Kidney (tissue), 14 donors: ENCODE measurements around the gene SLC25A53. TPM values are rescaled to one million over a fixed set of nuclear protein-coding genes. Genes with fewer than 3 reads are reported as not detected.

Experiments
- DNase-seq, 5 donors: peaks; one replicate each; pipeline ENCODE4 v3.0.0-alpha.2; 2013 to 2020
- FAIRE-seq: peaks from 2 replicates; lab custom pipeline; 2012; peaks lifted over from hg19 to GRCh38; lab: Jason Lieb, UNC
- H3K27ac ChIP-seq, 2 donors: one replicate each; pipeline ENCODE4 v1.7.0; 2013; ENCODE audit warnings: low read depth in 2 of 2, low read length in 2 of 2, inconsistent platforms in 1 of 2
- H3K27me3 ChIP-seq: one replicate; pipeline ENCODE4 v1.7.1; 2013; ENCODE audit warnings: low read length, inconsistent platforms; ENCODE audit not compliant: control insufficient read depth, insufficient read depth
- H3K36me3 ChIP-seq, 3 donors: one replicate each; pipeline versions ENCODE4 v1.7.0 to v1.7.1; 2013; ENCODE audit warnings: low read length in 3 of 3, control low read depth in 1 of 3, inconsistent platforms in 1 of 3; ENCODE audit not compliant: insufficient read depth in 3 of 3, control insufficient read depth in 2 of 3
- H3K4me1 ChIP-seq, 3 donors: one replicate each; pipeline versions ENCODE4 v1.7.0 to v1.7.1; 2013; ENCODE audit warnings: low read length in 3 of 3, inconsistent platforms in 1 of 3, low read depth in 1 of 3; ENCODE audit not compliant: control insufficient read depth in 2 of 3, insufficient read depth in 2 of 3
- H3K4me3 ChIP-seq, 3 donors: one replicate each; pipeline versions ENCODE4 v1.7.0 to v1.8.1; 2013; ENCODE audit warnings: low read length in 3 of 3, control low read depth in 1 of 3, inconsistent platforms in 1 of 3
- H3K9ac ChIP-seq, 3 donors: one replicate each; pipeline versions ENCODE4 v1.7.0 to v1.7.1; 2013; ENCODE audit warnings: low read length in 3 of 3, control low read depth in 1 of 3, inconsistent platforms in 1 of 3
- H3K9me3 ChIP-seq, 3 donors: one replicate each; pipeline versions ENCODE4 v1.7.0 to v1.7.1; 2013; ENCODE audit warnings: low read length in 3 of 3, control low read depth in 1 of 3, inconsistent platforms in 1 of 3; ENCODE audit not compliant: control insufficient read depth in 2 of 3, insufficient read depth in 1 of 3
- CTCF ChIP-seq: IDR thresholded peaks from 3 replicates; pipeline ENCODE4 v1.5.1; 2012; ENCODE audit warnings: mild to moderate bottlenecking, moderate library complexity, borderline replicate concordance; ENCODE audit not compliant: insufficient read depth; ENCODE audit errors: extremely low read depth
- intact Hi-C: fragments of 100-400 bp; cut with DNase I; formaldehyde crosslinking; loops from one replicate; pipeline ENCODE4 v1.11.1; 2022
- polyA plus RNA-seq: library from polyadenylated mRNA; stranded (reverse); fragments of 350-450 nt; fragmentation: Illumina TruSeq; extraction: RNeasy Lipid Tissue Mini Kit (QIAGEN cat#74804); gene quantifications from one replicate; pipeline ENCODE4 v1.2.3, GENCODE V29; 2014; ENCODE audit warnings: low read depth, low replicate concordance; ENCODE audit not compliant: insufficient read depth
- total RNA-seq: library from RNA; stranded (reverse); fragmentation: NEBNext Ultra II Directional; extraction: Animal tissue kit (Norgen Biotek cat#: 25700); gene quantifications from one replicate; pipeline ENCODE4 v1.2.1, GENCODE V29; 2021
- donor health status: control.
- donor health status: control.
- donor health status: control.
- donor health status: control.
- donor health status: control.
- donor health status: DM: yes; HTN: yes; CAD: no.
- donor health status: Normal renal cell carcinoma (clear cell type).

Gene SLC25A53
- total and polyA plus RNA-seq, 2 donors from 2014 or later = 5.0 to 12.1 TPM

- no peak for FAIRE-seq
- H3K4me3 ChIP-seq = no peak overlapping the region
- no peak overlapping the region for H3K9ac ChIP-seq
- no peak overlapping the region for H3K27ac ChIP-seq
- peaks cover 2% of the 10 kb centered on the region for H3K27me3 ChIP-seq
- peaks cover 0 to 1% (median 0%) of the 10 kb centered on the region in 3 donors for H3K9me3 ChIP-seq
- no peaks in the 10 kb centered on the region for H3K4me1 ChIP-seq
- no peak for DNase-seq
- intact Hi-C loops = no loop called here
- no peaks in the 10 kb centered on the region for H3K36me3 ChIP-seq
- TF ChIP-seq CTCF = no peak
Observed at GRCh38 chrX:104122829-104123228, 34.0 kb downstream of the SLC25A53 start.

GRCh38 chrX:104118765-104119164, 38.0 kb downstream of the SLC25A53 start:
- DNase-seq (no peak), FAIRE-seq (no peak)
- H3K9me3 ChIP-seq = peaks cover 0 to 1% (median 0%) of the 10 kb centered on the region in 3 donors
- TF ChIP-seq CTCF = no peak
- no peak overlapping the region for H3K9ac ChIP-seq
- no peak overlapping the region for H3K27ac ChIP-seq
- peaks cover 2% of the 10 kb centered on the region for H3K27me3 ChIP-seq
- H3K4me1 ChIP-seq = no peaks in the 10 kb centered on the region
- intact Hi-C loops = no loop called here
- H3K36me3 ChIP-seq = no peaks in the 10 kb centered on the region
- no peak overlapping the region for H3K4me3 ChIP-seq

- intact Hi-C loops = no loop called here
- H3K27me3 ChIP-seq = peaks cover 2% of the 10 kb centered on the region
- no peak overlapping the region for H3K9ac ChIP-seq
- FAIRE-seq = no peak
- no peak for TF ChIP-seq CTCF
- no peak overlapping the region for H3K4me3 ChIP-seq
- no peaks in the 10 kb centered on the region for H3K36me3 ChIP-seq
- DNase-seq = no peak
- no peaks in the 10 kb centered on the region for H3K4me1 ChIP-seq
- H3K9me3 ChIP-seq = peaks cover 0 to 1% (median 0%) of the 10 kb centered on the region in 3 donors
- no peak overlapping the region for H3K27ac ChIP-seq
Observed at GRCh38 chrX:104117759-104118158, 39.0 kb downstream of the SLC25A53 start.
